ENCODE results near the gene SH3BGRL2. TPM values are rescaled to one million over a fixed set of nuclear protein-coding genes. Genes with fewer than 3 reads are reported as not detected.

The SH3BGRL2 gene
- total RNA-seq, 1 experiment from 2014 or later = 3.8 TPM

DNA sequence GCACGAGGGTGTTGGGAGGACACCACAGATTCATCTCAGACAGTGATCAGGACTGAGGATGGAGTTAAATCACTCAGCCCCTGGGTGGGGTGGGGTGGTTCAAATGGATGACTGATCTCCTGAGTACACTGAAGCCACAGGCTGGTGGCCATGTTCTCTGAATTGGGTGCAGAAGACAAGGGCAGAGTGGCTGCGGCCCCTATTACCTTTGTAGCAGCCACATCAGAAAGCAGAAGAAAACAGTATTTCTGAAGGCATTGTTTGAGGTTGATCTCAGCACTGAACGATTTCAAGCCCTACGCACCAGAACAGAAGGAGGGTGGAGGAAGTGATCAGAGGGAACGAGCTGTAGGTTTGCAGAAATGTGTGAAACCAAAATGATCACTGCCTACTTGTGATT, 71.6 kb downstream of the SH3BGRL2 start:
- no peaks in the 10 kb centered on the region for H3K36me3 ChIP-seq (ENCODE audit: low read depth, low read length)
- CTCF ChIA-PET = no interaction called here
- no peaks in the 10 kb centered on the region for H3K27me3 ChIP-seq (ENCODE audit: low read length)
- POLR2A ChIA-PET (ENCODE audit: unreplicated experiment) = no interaction called here
- H3K79me2 ChIP-seq (ENCODE audit: low read length) = no peaks in the 10 kb centered on the region
- H4K20me1 ChIP-seq (ENCODE audit: low read length) = no peaks in the 10 kb centered on the region
- BruUV-seq (replicated peaks) = no TSS peak
- intact Hi-C loops (cut with micrococcal nuclease) = no loop called here
- H3K4me2 ChIP-seq (ENCODE audit: low read length) = no peak overlapping the region
- no peaks in the 10 kb centered on the region for H3K9me2 ChIP-seq (replicated peaks; ENCODE audit: low read length)
- H3F3A ChIP-seq (ENCODE audit: low read length, unreplicated experiment) = no peaks in the 10 kb centered on the region
- no peak overlapping the region for H3K4me3 ChIP-seq (ENCODE audit: low read length)
- ATAC-seq (no peak), DNase-seq (no peak)
- H3K9me3 ChIP-seq (ENCODE audit: low read length) = no peaks in the 10 kb centered on the region
- TF ChIP-seq EZH2phosphoT487 (IDR thresholded peaks at IDR 0.05; ENCODE audit: borderline replicate concordance, low read length) (no peak), EZH2 (IDR thresholded peaks at IDR 0.05; ENCODE audit: low read length, unreplicated experiment) (no peak)
- TF ChIP-seq, protein P1, sequence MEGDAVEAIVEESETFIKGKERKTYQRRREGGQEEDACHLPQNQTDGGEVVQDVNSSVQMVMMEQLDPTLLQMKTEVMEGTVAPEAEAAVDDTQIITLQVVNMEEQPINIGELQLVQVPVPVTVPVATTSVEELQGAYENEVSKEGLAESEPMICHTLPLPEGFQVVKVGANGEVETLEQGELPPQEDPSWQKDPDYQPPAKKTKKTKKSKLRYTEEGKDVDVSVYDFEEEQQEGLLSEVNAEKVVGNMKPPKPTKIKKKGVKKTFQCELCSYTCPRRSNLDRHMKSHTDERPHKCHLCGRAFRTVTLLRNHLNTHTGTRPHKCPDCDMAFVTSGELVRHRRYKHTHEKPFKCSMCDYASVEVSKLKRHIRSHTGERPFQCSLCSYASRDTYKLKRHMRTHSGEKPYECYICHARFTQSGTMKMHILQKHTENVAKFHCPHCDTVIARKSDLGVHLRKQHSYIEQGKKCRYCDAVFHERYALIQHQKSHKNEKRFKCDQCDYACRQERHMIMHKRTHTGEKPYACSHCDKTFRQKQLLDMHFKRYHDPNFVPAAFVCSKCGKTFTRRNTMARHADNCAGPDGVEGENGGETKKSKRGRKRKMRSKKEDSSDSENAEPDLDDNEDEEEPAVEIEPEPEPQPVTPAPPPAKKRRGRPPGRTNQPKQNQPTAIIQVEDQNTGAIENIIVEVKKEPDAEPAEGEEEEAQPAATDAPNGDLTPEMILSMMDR (conservative IDR thresholded peaks at IDR 0.05; ENCODE audit: low read depth, low read length) = no peak
- no peak overlapping the region for H3K27ac ChIP-seq (ENCODE audit: low read length)
- H3K4me1 ChIP-seq (ENCODE audit: insufficient read depth, low read length) = no peaks in the 10 kb centered on the region
- H3K9ac ChIP-seq (ENCODE audit: low read length) = no peak overlapping the region
- no peak overlapping the region for H2AFZ ChIP-seq (ENCODE audit: low read length)

- ATAC-seq = no peak
- H3K4me2 ChIP-seq (ENCODE audit: low read length) = no peak overlapping the region
- no peaks in the 10 kb centered on the region for H3K79me2 ChIP-seq (ENCODE audit: low read length)
- H3K27me3 ChIP-seq (ENCODE audit: low read length) = no peaks in the 10 kb centered on the region
- H3K27ac ChIP-seq (ENCODE audit: low read length) = no peak overlapping the region
- H2AFZ ChIP-seq (ENCODE audit: low read length) = no peak overlapping the region
- intact Hi-C loops (cut with micrococcal nuclease) = no loop called here
- DNase-seq = no peak
- no peaks in the 10 kb centered on the region for H4K20me1 ChIP-seq (ENCODE audit: low read length)
- H3K4me3 ChIP-seq (ENCODE audit: low read length) = no peak overlapping the region
- ChIA-PET CTCF (no interaction called here), POLR2A (ENCODE audit: unreplicated experiment) (no interaction called here)
- H3K9me2 ChIP-seq (replicated peaks; ENCODE audit: low read length) = no peaks in the 10 kb centered on the region
- H3K9me3 ChIP-seq (ENCODE audit: low read length) = no peaks in the 10 kb centered on the region
- H3F3A ChIP-seq (ENCODE audit: low read length, unreplicated experiment) = no peaks in the 10 kb centered on the region
- TF ChIP-seq EZH2phosphoT487 (IDR thresholded peaks at IDR 0.05; ENCODE audit: borderline replicate concordance, low read length) (no peak), EZH2 (IDR thresholded peaks at IDR 0.05; ENCODE audit: low read length, unreplicated experiment) (no peak)
- TF ChIP-seq, protein P1 (conservative IDR thresholded peaks at IDR 0.05; ENCODE audit: low read depth, low read length) = no peak
- H3K4me1 ChIP-seq (ENCODE audit: insufficient read depth, low read length) = no peaks in the 10 kb centered on the region
- H3K9ac ChIP-seq (ENCODE audit: low read length) = no peak overlapping the region
- BruUV-seq (replicated peaks) = no TSS peak
- no peaks in the 10 kb centered on the region for H3K36me3 ChIP-seq (ENCODE audit: low read depth, low read length)
These were observed 73.1 kb downstream of the SH3BGRL2 start for GRCh38 chr6:79704200-79704599.

DNA sequence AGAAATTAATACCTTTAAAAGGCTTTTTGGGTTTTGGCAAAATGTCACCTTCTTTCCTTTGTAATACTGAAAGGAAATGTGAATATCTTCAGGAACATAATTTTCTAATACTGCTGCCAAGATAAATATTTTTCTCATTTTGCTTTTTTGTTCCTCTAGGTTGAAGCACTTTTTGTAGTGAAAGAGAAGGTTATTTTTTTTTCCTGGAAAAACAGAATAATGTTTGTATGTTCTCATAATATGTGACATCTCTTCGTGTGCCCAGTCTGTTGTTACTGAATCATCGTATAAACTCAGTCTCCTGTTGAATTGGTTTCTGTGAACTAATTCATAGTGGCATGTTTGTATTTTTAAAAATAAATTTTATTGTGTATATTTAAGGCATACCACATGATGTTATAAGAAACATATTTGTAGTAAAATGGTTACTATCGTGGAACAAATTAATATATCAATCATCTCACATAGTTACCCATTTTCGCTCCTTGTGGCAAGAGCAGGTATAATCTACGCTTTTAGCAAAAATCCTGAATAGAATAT, 74.4 kb downstream of the SH3BGRL2 start:
- DNase-seq (no peak), ATAC-seq (no peak)
- Histone ChIP-seq H3K27me3 (ENCODE audit: low read length) (no peaks in the 10 kb centered on the region), H2AFZ (ENCODE audit: low read length) (no peak overlapping the region), H3K36me3 (ENCODE audit: low read depth, low read length) (no peaks in the 10 kb centered on the region), H3K4me1 (ENCODE audit: insufficient read depth, low read length) (no peaks in the 10 kb centered on the region), H3K4me3 (ENCODE audit: low read length) (no peak overlapping the region), H3K79me2 (ENCODE audit: low read length) (no peaks in the 10 kb centered on the region), H4K20me1 (ENCODE audit: low read length) (no peaks in the 10 kb centered on the region), H3K4me2 (ENCODE audit: low read length) (no peak overlapping the region), H3K9me2 (replicated peaks; ENCODE audit: low read length) (no peaks in the 10 kb centered on the region), H3K27ac (ENCODE audit: low read length) (no peak overlapping the region), H3F3A (ENCODE audit: low read length, unreplicated experiment) (no peaks in the 10 kb centered on the region), H3K9me3 (ENCODE audit: low read length) (no peaks in the 10 kb centered on the region), H3K9ac (ENCODE audit: low read length) (no peak overlapping the region)
- POLR2A ChIA-PET (ENCODE audit: unreplicated experiment) = no interaction called here
- TF ChIP-seq EZH2phosphoT487 (IDR thresholded peaks at IDR 0.05; ENCODE audit: borderline replicate concordance, low read length) (no peak), EZH2 (IDR thresholded peaks at IDR 0.05; ENCODE audit: low read length, unreplicated experiment) (no peak)
- TF ChIP-seq, protein P1 (conservative IDR thresholded peaks at IDR 0.05; ENCODE audit: low read depth, low read length) = no peak
- no TSS peak for BruUV-seq (replicated peaks)
- intact Hi-C loops (cut with micrococcal nuclease) = no loop called here
- CTCF ChIA-PET = no interaction called here

All from PC-3 (cell line).